Caco-2 (cell line): ENCODE measurements around the gene SCUBE3. TPM values are rescaled to one million over a fixed set of nuclear protein-coding genes. Genes with fewer than 3 reads are reported as not detected.

ENCODE experiments used
- BruUV-seq: library from RNA; stranded (reverse); fragments of 400-500 nt; replicated peaks from 2 replicates; lab custom pipeline; 2021; lab: Mats Ljungman, UMichigan
- CTCF ChIA-PET: fragments of 300-600 bp; sonication (Branson Sonifier 250); formaldehyde crosslinking; loops from one replicate; lab custom pipeline; 2022; ENCODE audit warnings: antibody characterized with exemption; lab: Charles Lee
- POLR2A ChIA-PET: fragments of 300-600 bp; sonication (Branson Sonifier 250); formaldehyde crosslinking; loops from one replicate; lab custom pipeline; 2022; ENCODE audit warnings: antibody characterized with exemption; lab: Charles Lee
- DNase-seq, 2 experiments: peaks; one replicate each; pipeline versions ENCODE4 v3.0.0 to v3.0.0-alpha.2; 2020 to 2022
- H3K27me3 ChIP-seq: replicated peaks from 2 replicates; pipeline ENCODE4 v1.6.0; 2011; ENCODE audit warnings: low read length; ENCODE audit not compliant: control insufficient read depth, insufficient read depth
- H3K36me3 ChIP-seq: 2 replicates; pipeline ENCODE4 v1.5.1; 2011; ENCODE audit warnings: low read length; ENCODE audit not compliant: control insufficient read depth, insufficient read depth
- H3K4me1 ChIP-seq: fragments of 250-450 bp; sonication (Bioruptor Pico); 2 replicates; pipeline ENCODE4 v1.5.1; 2020; ENCODE audit warnings: mild to moderate bottlenecking
- H3K4me3 ChIP-seq: 2 replicates; pipeline ENCODE4 v1.5.1; 2011; ENCODE audit warnings: low read depth, mild to moderate bottlenecking, control low read depth, low read length
- H3K9me3 ChIP-seq: fragments of 250-450 bp; sonication (Bioruptor Pico); 2 replicates; pipeline ENCODE4 v1.5.1; 2020; ENCODE audit warnings: mild to moderate bottlenecking, moderate library complexity
- H3K27ac Mint-ChIP-seq: one replicate; pipeline ENCODE4 v1.8.0; 2022; ENCODE audit warnings: mixed read lengths; ENCODE audit not compliant: unreplicated experiment
- H3K27me3 Mint-ChIP-seq: one replicate; pipeline ENCODE4 v1.8.0; 2022; ENCODE audit warnings: mixed read lengths; ENCODE audit not compliant: insufficient read depth, unreplicated experiment
- H3K36me3 Mint-ChIP-seq: one replicate; pipeline ENCODE4 v1.8.0; 2022; ENCODE audit warnings: mild to moderate bottlenecking, mixed read lengths; ENCODE audit not compliant: insufficient read depth, unreplicated experiment
- H3K4me1 Mint-ChIP-seq: one replicate; pipeline ENCODE4 v1.8.0; 2022; ENCODE audit warnings: low read depth, mixed read lengths; ENCODE audit not compliant: unreplicated experiment
- H3K4me3 Mint-ChIP-seq: one replicate; pipeline ENCODE4 v1.8.0; 2022; ENCODE audit warnings: mild to moderate bottlenecking, moderate library complexity, mixed read lengths; ENCODE audit not compliant: unreplicated experiment
- H3K9me3 Mint-ChIP-seq: one replicate; pipeline ENCODE4 v1.8.0; 2022; ENCODE audit warnings: mixed read lengths; ENCODE audit not compliant: unreplicated experiment
- intact Hi-C: fragments of 100-400 bp; cut with micrococcal nuclease; formaldehyde crosslinking; loops from one replicate; pipeline ENCODE4 v1.10.0; 2022; ENCODE audit not compliant: unreplicated experiment
- total RNA-seq: library from RNA; stranded (reverse); gene quantifications from 2 replicates; pipeline ENCODE4 v1.2.3, GENCODE V29; 2022
- TF ChIP-seq, protein P1 (sequence below), 2 experiments: fragments of 200-600 bp in 1 of 2; IDR thresholded peaks; 1 replicate in 1 of 2; 2 replicates in 1 of 2; pipeline versions ENCODE4 v1.5.1 to v1.8.0; 2011 to 2022; ENCODE audit warnings: antibody characterized with exemption in 1 of 2, control low read depth in 1 of 2, inconsistent platforms in 1 of 2, low read depth in 1 of 2, low read length in 1 of 2, mild to moderate bottlenecking in 1 of 2, moderate library complexity in 1 of 2; ENCODE audit not compliant: insufficient read depth in 1 of 2, severe bottlenecking in 1 of 2, unreplicated experiment in 1 of 2

The SCUBE3 gene
- total RNA-seq, 1 experiment from 2014 or later, result 1.3 TPM

DNA sequence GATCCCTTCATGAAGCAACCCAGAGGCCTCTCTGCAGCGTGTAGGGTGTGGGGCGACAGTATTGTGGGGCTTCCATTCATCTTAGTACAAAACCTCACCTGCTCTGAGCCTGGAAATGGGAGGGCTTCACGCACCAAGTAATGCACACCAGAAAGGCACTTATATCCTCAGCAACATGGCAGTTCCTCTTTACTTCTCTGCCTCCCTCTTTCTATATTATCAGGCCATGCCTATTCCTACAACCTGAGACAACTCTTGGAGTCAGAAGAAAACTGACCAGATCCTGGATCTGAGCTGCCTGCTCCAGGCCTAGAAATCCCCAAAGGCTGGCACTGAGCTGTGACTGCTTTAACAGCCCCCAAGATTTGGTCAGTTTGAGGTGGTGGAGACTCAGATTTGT, 38.2 kb downstream of the SCUBE3 start:
- CTCF ChIA-PET, result no interaction called here
- Histone ChIP-seq H3K4me1 (no peaks in the 10 kb centered on the region), H3K36me3 (no peaks in the 10 kb centered on the region; the same call in 1 of the 2 replicates), H3K27me3 (no peaks in the 10 kb centered on the region), H3K4me3 (no peak overlapping the region), H3K9me3 (no peaks in the 10 kb centered on the region)
- Mint-ChIP-seq H3K9me3 (no peaks in the 10 kb centered on the region), H3K4me1 (no peaks in the 10 kb centered on the region), H3K36me3 (no peaks in the 10 kb centered on the region), H3K4me3 (no peak overlapping the region), H3K27ac (no peak overlapping the region), H3K27me3 (no peaks in the 10 kb centered on the region)
- POLR2A ChIA-PET, result no interaction called here
- no peak for DNase-seq
- TF ChIP-seq, protein P1, sequence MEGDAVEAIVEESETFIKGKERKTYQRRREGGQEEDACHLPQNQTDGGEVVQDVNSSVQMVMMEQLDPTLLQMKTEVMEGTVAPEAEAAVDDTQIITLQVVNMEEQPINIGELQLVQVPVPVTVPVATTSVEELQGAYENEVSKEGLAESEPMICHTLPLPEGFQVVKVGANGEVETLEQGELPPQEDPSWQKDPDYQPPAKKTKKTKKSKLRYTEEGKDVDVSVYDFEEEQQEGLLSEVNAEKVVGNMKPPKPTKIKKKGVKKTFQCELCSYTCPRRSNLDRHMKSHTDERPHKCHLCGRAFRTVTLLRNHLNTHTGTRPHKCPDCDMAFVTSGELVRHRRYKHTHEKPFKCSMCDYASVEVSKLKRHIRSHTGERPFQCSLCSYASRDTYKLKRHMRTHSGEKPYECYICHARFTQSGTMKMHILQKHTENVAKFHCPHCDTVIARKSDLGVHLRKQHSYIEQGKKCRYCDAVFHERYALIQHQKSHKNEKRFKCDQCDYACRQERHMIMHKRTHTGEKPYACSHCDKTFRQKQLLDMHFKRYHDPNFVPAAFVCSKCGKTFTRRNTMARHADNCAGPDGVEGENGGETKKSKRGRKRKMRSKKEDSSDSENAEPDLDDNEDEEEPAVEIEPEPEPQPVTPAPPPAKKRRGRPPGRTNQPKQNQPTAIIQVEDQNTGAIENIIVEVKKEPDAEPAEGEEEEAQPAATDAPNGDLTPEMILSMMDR (IDR thresholded peaks at IDR 0.05; ENCODE audit: insufficient read depth in 1 of 2, low read depth in 1 of 2, low read length in 1 of 2, severe bottlenecking in 1 of 2, unreplicated experiment in 1 of 2), result no peak
- no TSS peak for BruUV-seq
- intact Hi-C loops, result no loop called here

DNA sequence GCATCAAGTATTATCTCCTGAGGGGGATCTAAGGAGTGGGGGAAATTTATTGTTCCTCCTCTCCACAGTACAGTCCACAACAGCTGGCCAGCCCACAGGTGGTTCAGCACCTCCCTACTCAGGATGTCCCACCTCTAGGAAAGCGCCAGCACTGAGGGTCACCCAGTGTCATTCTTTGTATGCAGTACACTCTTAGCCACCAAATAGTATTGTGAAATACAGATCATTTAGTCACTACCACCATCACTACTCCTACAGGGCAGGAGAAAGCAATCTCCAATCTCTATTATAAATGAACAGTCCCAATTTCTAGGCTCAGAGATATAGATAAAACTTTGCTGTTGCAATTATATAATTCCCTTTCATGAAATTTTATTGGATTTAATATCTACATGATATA, 39.5 kb downstream of the SCUBE3 start:
- Mint-ChIP-seq H3K27ac (no peak overlapping the region), H3K36me3 (no peaks in the 10 kb centered on the region), H3K27me3 (no peaks in the 10 kb centered on the region), H3K4me3 (no peak overlapping the region), H3K9me3 (no peaks in the 10 kb centered on the region), H3K4me1 (no peaks in the 10 kb centered on the region)
- BruUV-seq, result no TSS peak
- no peaks in the 10 kb centered on the region for H3K4me1 ChIP-seq
- H3K9me3 ChIP-seq, result no peaks in the 10 kb centered on the region
- POLR2A ChIA-PET, result no interaction called here
- H3K27me3 ChIP-seq, result no peaks in the 10 kb centered on the region
- DNase-seq, result no peak
- intact Hi-C loops, result no loop called here
- H3K4me3 ChIP-seq, result no peak overlapping the region
- CTCF ChIA-PET, result no interaction called here
- TF ChIP-seq, protein P1 (IDR thresholded peaks at IDR 0.05; ENCODE audit: insufficient read depth in 1 of 2, low read depth in 1 of 2, low read length in 1 of 2, severe bottlenecking in 1 of 2, unreplicated experiment in 1 of 2), result no peak
- no peaks in the 10 kb centered on the region for H3K36me3 ChIP-seq

DNA sequence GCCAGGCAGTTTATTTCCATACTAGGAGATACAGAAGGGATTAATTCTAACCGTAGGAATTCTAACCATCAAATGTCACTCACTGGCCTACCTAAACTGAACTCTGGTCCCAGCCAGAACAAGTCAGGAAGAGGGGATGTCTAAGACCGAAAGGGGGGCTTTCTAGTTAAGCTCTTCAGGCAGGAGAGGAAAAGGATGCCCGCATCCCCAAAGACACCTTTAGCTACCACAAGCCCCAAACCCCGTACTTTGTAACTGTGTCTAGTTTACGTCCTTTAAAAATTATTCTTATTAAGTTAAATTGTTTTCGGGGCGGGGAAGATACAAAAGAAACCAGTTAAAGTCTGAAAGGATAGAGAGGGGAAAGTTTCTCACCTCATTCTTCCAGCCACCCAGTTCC, 44.6 kb downstream of the SCUBE3 start:
- Histone ChIP-seq H3K27me3 (no peaks in the 10 kb centered on the region), H3K36me3 (no peaks in the 10 kb centered on the region), H3K9me3 (no peaks in the 10 kb centered on the region), H3K4me3 (peak overlapping the region; percentile 75), H3K4me1 (peaks cover 5% of the 10 kb centered on the region; the same call in 1 of the 2 replicates)
- Mint-ChIP-seq H3K4me1 (peaks cover 9% of the 10 kb centered on the region), H3K27me3 (no peaks in the 10 kb centered on the region), H3K36me3 (peaks cover 9% of the 10 kb centered on the region), H3K9me3 (no peaks in the 10 kb centered on the region), H3K4me3 (peak overlapping the region; percentile 87), H3K27ac (peak overlapping the region; percentile 99)
- TSS peak; percentile 66 for BruUV-seq
- no peak for DNase-seq
- TF ChIP-seq, protein P1 (IDR thresholded peaks at IDR 0.05; ENCODE audit: insufficient read depth in 1 of 2, low read depth in 1 of 2, low read length in 1 of 2, severe bottlenecking in 1 of 2, unreplicated experiment in 1 of 2), result no peak
- CTCF ChIA-PET, result interaction anchor here (1.3 kb wide), 1 partner anchor 39 kb away, joined by 5 read pairs; the partner anchor contains the start of gene DEF6
- POLR2A ChIA-PET, result interaction anchor here (1.5 kb wide), 1 partner anchor 110 kb away, joined by 5 read pairs; no protein-coding TSS in a partner anchor
- intact Hi-C loops, result no loop called here
